Heart right ventricle (tissue), 16 donors: ENCODE data around the gene DAPK1. TPM values are rescaled to one million over a fixed set of nuclear protein-coding genes. Genes with fewer than 3 reads are reported as not detected.

ENCODE experiments used
- ATAC-seq, 8 donors: fragments of 200-7000 bp; cut with Tn5 transposase; one replicate each; pipeline ENCODE4 v1.9.1; 2020; ENCODE audit warnings: mild to moderate bottlenecking in 8 of 8, moderate library complexity in 8 of 8, moderate number of reproducible peaks in 1 of 8
- DNase-seq, 2 donors: peaks; one replicate each; pipeline ENCODE4 v3.0.0-alpha.2; 2020
- H3K27ac ChIP-seq, 10 donors: fragments of 200-600 bp; sonication (generic) in 2 of 10; one replicate each; pipeline versions ENCODE4 v1.5.0 to v1.8.0; 2020 to 2022; ENCODE audit warnings: mild to moderate bottlenecking in 3 of 10
- H3K27me3 ChIP-seq, 7 donors: fragments of 200-600 bp; one replicate each; pipeline ENCODE4 v1.8.0; 2021 to 2022; ENCODE audit warnings: mild to moderate bottlenecking in 2 of 7
- H3K36me3 ChIP-seq, 9 donors: fragments of 200-600 bp; sonication (generic) in 1 of 9; one replicate each; pipeline versions ENCODE4 v1.5.0 to v1.8.0; 2020 to 2022; ENCODE audit warnings: mild to moderate bottlenecking in 2 of 9
- H3K4me1 ChIP-seq, 9 donors: fragments of 200-600 bp; sonication (generic) in 1 of 9; one replicate each; pipeline versions ENCODE4 v1.5.0 to v1.8.0; 2020 to 2022; ENCODE audit warnings: mild to moderate bottlenecking in 4 of 9
- H3K4me3 ChIP-seq, 10 donors: fragments of 200-600 bp; sonication (generic) in 2 of 10; one replicate each; pipeline versions ENCODE4 v1.5.0 to v1.8.0; 2020 to 2022; ENCODE audit warnings: mild to moderate bottlenecking in 7 of 10, moderate library complexity in 2 of 10
- H3K9me3 ChIP-seq, 11 donors: fragments of 200-600 bp in 10 of 11; sonication (generic) in 2 of 11; one replicate each; pipeline versions ENCODE4 v1.5.0 to v1.8.0; 2013 to 2022; ENCODE audit warnings: mild to moderate bottlenecking in 2 of 11, control low read depth in 1 of 11, moderate library complexity in 1 of 11
- WGBS, 2 donors: extraction: QIAGEN DNeasy Blood & Tissue Kit; methylation state at CpG; one replicate each; pipeline ENCODE4 v1.1.7; 2013; ENCODE audit warnings: inconsistent platforms in 1 of 2; 5-methylcytosine and 5-hydroxymethylcytosine counted together
- intact Hi-C, 10 donors: fragments of 100-400 bp; cut with DNase I; formaldehyde crosslinking; loops; one replicate each; pipeline versions ENCODE4 v1.11.1 to v1.14.2; 2022
- polyA plus RNA-seq, 2 donors: library from polyadenylated mRNA; stranded (reverse); fragments of 200-250 nt; gene quantifications; one replicate each; pipeline ENCODE4 v1.2.3, GENCODE V29; 2013
- total RNA-seq, 10 donors: library from RNA; stranded (reverse); fragmentation: NEBNext Ultra II Directional in 3 of 10; extraction: Animal tissue kit (Norgen Biotek cat#: 25700) in 3 of 10; gene quantifications; one replicate each; pipeline versions ENCODE4 v1.2.1 to v1.2.4, GENCODE V29; 2021 to 2023
- TF ChIP-seq, protein P1 (sequence below), 9 donors: fragments of 200-600 bp; sonication (generic) in 2 of 9; IDR thresholded peaks; one replicate each; pipeline versions ENCODE4 v1.5.0 to v1.8.0; 2021 to 2022; ENCODE audit warnings: antibody characterized with exemption in 9 of 9, mild to moderate bottlenecking in 5 of 9, moderate library complexity in 1 of 9
- donor health status: Arrhythmogenic right ventricular cardiomyopathy.
- donor health status: ischemic (EF 13 %, LVEDD 7.1; RV severe dilation, severe dysfunction).
- donor health status: healthy with polysubstance abuse.
- donor health status: DM: no; HTN: yes; CAD: no.
- donor health status: DM: no; HTN: no; CAD: no.
- donor health status: ischemic (EF 25% LVEDD 6.9; RV normal size, moderate dysfunction).
- donor health status: ischemic (EF 25% LVEDD 5.7; RV mildly dilated, moderate dysfunction).
- donor health status: healthy.
- donor health status: DM: yes; HTN: yes; CAD: no.
- donor health status: Ischemic cardiomyopathy.
- donor health status: ischemic (EF 35%, LVEDD 5.7; RV mildly dilated, moderate dysfunction).
- donor health status: nonischemic (EF 11% LVEDD 7.7; RV severe dilation, severe dysfunction).
- donor health status: DM: yes; HTN: yes; CAD: no.
- donor health status: PGD.
- donor health status: ischemic (EF 29% LVEDD 5.4; RV normal size, mild dysfunction).
- donor health status: nonischemic (EF 23%, LVEDD 6.1; RV moderate dilation, normal function).

The DAPK1 gene
- total and polyA plus RNA-seq, 12 donors, result 1.1 to 15.5 (median 4.2) TPM

DNA sequence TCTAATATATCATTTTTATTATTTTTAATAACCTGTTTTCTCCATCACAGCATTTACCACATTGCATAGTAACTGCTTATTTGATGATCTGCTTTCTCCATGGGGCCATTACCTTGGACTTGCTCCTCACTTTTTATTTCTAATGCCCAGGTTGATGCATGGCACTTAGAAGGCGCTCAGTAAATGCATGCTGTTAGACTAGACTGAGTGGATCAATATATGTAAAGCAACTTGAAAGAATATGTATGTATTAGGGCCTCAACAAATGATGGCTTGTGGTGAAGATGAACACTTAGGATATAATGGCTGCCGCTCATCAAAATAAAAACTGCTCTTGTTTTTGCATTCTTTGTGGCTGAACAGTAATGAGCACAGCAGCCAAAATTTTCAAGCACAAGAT lies 5.8 kb downstream of the DAPK1 start:
- Histone ChIP-seq H3K4me3 (no peak overlapping the region), H3K27me3 (peaks cover 2 to 16% (median 8%) of the 10 kb centered on the region in 7 donors), H3K4me1 (peaks cover 0 to 57% (median 3%) of the 10 kb centered on the region in 9 donors), H3K27ac (no peak overlapping the region), H3K9me3 (no peaks in the 10 kb centered on the region), H3K36me3 (no peaks in the 10 kb centered on the region)
- intact Hi-C loops, result loop anchor here in 1 of 10 donors (10.0 kb wide), 2 partner anchors 59 to 169 kb away; no protein-coding TSS in a partner anchor
- 97 to 99% methylated on average over 2 of the region's 2 CpGs for WGBS, 2 donors
- TF ChIP-seq, protein P1, sequence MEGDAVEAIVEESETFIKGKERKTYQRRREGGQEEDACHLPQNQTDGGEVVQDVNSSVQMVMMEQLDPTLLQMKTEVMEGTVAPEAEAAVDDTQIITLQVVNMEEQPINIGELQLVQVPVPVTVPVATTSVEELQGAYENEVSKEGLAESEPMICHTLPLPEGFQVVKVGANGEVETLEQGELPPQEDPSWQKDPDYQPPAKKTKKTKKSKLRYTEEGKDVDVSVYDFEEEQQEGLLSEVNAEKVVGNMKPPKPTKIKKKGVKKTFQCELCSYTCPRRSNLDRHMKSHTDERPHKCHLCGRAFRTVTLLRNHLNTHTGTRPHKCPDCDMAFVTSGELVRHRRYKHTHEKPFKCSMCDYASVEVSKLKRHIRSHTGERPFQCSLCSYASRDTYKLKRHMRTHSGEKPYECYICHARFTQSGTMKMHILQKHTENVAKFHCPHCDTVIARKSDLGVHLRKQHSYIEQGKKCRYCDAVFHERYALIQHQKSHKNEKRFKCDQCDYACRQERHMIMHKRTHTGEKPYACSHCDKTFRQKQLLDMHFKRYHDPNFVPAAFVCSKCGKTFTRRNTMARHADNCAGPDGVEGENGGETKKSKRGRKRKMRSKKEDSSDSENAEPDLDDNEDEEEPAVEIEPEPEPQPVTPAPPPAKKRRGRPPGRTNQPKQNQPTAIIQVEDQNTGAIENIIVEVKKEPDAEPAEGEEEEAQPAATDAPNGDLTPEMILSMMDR (IDR thresholded peaks at IDR 0.05), result no peak
- DNase-seq (no peak), ATAC-seq (no peak)

DNA sequence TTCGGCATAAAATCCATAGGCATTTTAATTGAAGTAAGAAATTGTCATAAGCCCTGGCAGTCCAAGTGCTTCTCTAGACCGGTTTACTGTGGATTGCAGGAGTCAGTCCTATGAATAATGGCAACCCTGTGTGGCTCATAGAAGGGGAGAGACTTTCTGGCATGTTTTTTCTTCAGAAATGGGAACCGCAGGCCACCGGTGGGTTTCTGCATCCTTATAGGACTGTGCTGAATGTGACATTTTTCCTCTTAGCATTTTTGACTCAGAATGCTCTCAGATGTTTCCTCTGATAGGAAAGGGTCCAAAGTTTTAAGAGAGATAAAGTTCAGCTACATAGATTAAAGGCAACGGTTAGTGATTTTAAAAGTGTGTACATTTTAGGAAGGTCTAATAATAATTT lies 6.3 kb downstream of the DAPK1 start:
- peaks cover 0 to 58% (median 0%) of the 10 kb centered on the region in 9 donors for H3K4me1 ChIP-seq
- H3K4me3 ChIP-seq, result no peak overlapping the region
- 61 to 62% methylated on average over 5 of the region's 5 CpGs for WGBS, 2 donors
- H3K36me3 ChIP-seq, result no peaks in the 10 kb centered on the region
- no peak for DNase-seq
- no peak for ATAC-seq
- H3K27me3 ChIP-seq, result peaks cover 0 to 11% (median 3%) of the 10 kb centered on the region in 7 donors
- intact Hi-C loops, result loop anchor here in 1 of 10 donors (10.0 kb wide), 2 partner anchors 59 to 169 kb away; no protein-coding TSS in a partner anchor
- H3K27ac ChIP-seq, result no peak overlapping the region
- TF ChIP-seq, protein P1 (IDR thresholded peaks at IDR 0.05), result no peak
- H3K9me3 ChIP-seq, result no peaks in the 10 kb centered on the region

GRCh38 chr9:87504938-87505337 lies 7.3 kb downstream of the DAPK1 start:
- intact Hi-C loops, result loop anchor here in 1 of 10 donors (10.0 kb wide), 2 partner anchors 60 to 170 kb away; no protein-coding TSS in a partner anchor
- ATAC-seq, result no peak
- TF ChIP-seq, protein P1 (IDR thresholded peaks at IDR 0.05), result no peak
- DNase-seq, result no peak
- H3K4me1 ChIP-seq, result peaks cover 0 to 60% (median 0%) of the 10 kb centered on the region in 9 donors
- H3K36me3 ChIP-seq, result no peaks in the 10 kb centered on the region
- no peak overlapping the region for H3K27ac ChIP-seq
- H3K27me3 ChIP-seq, result peaks cover 0 to 9% (median 0%) of the 10 kb centered on the region in 7 donors
- no peaks in the 10 kb centered on the region for H3K9me3 ChIP-seq
- no peak overlapping the region for H3K4me3 ChIP-seq

DNA sequence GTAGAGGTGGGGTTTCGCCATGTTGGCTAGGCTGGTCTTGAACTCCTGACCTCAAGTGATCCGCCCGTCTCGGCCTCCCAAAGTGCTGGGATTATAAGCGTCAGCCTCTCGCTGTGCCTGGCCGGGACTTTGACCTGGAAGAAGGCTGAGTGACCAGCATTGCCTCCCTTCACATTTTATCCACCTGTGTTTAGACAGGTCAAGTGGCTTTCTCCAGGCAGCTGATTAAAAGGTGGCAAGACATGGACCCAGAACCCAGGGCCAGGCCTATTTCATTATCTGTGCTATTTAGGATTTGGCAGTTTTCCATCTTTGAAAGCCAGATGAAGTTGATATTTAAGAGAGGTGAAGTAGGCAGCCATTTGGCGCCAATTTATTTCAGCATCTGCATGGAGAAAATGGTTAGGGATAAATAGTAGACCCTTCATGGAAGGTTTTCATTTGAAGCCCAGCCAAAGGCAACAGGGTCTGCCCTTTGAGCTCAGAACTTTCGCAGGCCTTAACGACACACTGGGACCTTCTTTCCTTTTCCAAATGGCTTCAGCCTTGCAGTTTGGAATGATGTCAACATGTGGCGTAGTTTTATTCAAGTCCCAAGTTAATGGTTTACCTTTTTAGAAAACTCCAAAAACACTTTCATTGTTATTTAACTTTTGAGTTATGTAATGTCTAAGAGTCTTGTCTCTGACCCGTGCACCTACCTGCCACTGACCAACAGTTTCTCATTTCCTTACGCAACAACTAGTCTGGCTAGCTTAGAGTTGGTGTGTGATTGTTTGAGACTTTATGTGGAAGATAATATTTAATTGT lies 8.4 kb downstream of the DAPK1 start:
- peaks cover 0 to 56% (median 0%) of the 10 kb centered on the region in 9 donors for H3K4me1 ChIP-seq
- H3K27me3 ChIP-seq, result peaks cover 0 to 13% (median 0%) of the 10 kb centered on the region in 7 donors
- no peaks in the 10 kb centered on the region for H3K36me3 ChIP-seq
- DNase-seq (no peak), ATAC-seq (no peak)
- intact Hi-C loops, result loop anchor here in 1 of 10 donors (10.0 kb wide), 2 partner anchors 61 to 171 kb away; no protein-coding TSS in a partner anchor
- no peak overlapping the region for H3K4me3 ChIP-seq
- WGBS, 2 donors, result 96 to 98% methylated on average over 13 of the region's 13 CpGs
- H3K27ac ChIP-seq, result no peak overlapping the region
- TF ChIP-seq, protein P1 (IDR thresholded peaks at IDR 0.05), result no peak
- no peaks in the 10 kb centered on the region for H3K9me3 ChIP-seq
